GM19463 (cell line): ENCODE measurements around the gene TCEA3.

Source experiments
- ATAC-seq: cut with Tn5 transposase; IDR thresholded peaks from one replicate; pipeline ENCODE4 v1.9.1; 2021; ENCODE audit warnings: mild to moderate bottlenecking, moderate library complexity; ENCODE audit not compliant: unreplicated experiment

The TCEA3 gene

GRCh38 chr1:23448846-23449245 is 24.3 kb upstream of the TCEA3 start:
- ATAC-seq = no peak

GRCh38 chr1:23446661-23447310 is 22.2 kb upstream of the TCEA3 start:
- ATAC-seq = no peak

- ATAC-seq = no peak
Observed at GRCh38 chr1:23444596-23445390, 20.2 kb upstream of the TCEA3 start.

- ATAC-seq = no peak
Observed at GRCh38 chr1:23444104-23444533, 19.6 kb upstream of the TCEA3 start.

- ATAC-seq = no peak
Observed at GRCh38 chr1:23442751-23443150, 18.2 kb upstream of the TCEA3 start.

- ATAC-seq = no peak
Observed at GRCh38 chr1:23441446-23442148, 17.0 kb upstream of the TCEA3 start.

DNA sequence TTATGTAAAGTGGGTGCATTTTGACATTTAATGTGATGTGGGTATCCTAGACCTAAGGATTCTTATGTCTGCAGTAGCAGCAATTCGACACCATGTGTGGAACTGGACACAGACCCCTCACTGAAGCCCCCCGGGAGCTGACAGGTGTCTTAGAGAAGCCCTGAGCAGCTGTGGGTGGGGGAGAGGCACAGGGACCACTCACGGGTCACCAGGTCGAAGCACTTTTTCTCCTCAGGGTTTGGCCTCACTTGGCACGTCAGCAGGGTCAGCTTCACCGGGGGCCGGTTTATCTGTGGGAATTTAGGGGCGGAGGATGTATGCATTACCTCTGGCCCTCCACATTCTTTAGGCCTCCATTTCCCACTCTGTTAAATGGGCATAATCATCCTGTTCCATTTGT is 14.0 kb upstream of the TCEA3 start:
- no peak for ATAC-seq

GRCh38 chr1:23437355-23437664 is 12.8 kb upstream of the TCEA3 start:
- no peak for ATAC-seq

DNA sequence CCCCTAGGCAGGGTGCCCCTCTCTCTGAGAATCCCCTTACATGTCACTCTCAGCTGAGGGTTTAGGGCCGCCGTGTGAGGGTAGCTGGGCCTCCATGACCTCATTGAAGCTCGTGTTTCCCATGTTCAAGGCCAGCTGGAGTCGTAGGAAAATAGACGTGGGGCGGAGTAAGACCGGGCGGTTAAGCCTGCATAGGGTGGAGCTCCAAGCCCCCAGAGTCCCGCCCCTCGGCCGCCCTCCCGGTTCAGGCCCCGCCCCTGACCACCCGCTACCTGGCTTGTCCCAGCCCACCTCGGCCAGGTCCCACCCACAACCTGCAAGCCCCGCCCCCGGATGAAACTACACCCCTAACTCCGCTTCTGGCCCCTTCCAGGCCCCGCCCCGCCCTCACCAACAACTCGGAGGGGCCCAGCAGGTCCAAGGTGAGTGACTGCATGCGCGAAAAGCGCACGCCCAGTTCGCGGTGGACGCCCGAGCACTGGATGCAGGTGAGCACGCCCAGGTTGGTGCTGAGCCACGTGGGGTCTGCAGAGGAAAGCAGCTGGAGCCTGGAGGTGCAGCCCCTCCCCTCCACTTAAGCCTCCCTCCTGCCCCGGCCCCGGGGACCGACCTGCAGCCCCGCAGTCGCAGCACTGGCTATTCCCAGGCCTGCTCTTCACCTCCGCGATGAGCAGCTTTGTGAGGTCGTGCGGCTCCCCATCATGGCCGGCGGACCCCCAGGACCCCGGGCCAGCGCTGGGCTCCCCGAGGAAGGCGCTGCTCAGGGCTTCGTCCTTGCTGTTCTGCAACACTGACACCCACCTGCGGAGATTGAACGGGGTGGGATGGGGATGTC is 12.2 kb upstream of the TCEA3 start:
- ATAC-seq = no peak

GRCh38 chr1:23434260-23434775 is 9.8 kb upstream of the TCEA3 start:
- no peak for ATAC-seq

GRCh38 chr1:23433122-23433521 is 8.6 kb upstream of the TCEA3 start:
- no peak for ATAC-seq

DNA sequence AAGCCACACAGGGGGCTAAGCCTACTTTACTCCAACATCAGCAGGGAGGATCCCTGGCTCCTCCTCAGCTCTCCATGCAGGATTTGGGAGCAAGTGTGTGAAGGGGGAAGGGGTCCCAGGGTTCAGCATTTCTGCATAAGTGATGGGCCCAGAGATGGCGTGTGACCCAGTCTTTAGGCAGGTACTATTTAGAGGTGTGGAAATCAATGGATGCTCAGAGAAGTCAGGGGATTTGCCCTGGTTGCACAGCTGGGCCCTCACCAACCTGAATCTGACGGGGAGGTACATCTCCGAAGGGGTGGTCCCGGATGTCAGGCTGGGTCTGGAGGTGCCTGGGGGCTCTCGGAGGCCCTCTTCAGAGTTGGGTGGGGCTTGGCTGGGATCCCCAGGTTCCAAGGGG is 6.9 kb upstream of the TCEA3 start:
- ATAC-seq = no peak

GRCh38 chr1:23430803-23431202 is 6.3 kb upstream of the TCEA3 start:
- ATAC-seq = no peak

DNA sequence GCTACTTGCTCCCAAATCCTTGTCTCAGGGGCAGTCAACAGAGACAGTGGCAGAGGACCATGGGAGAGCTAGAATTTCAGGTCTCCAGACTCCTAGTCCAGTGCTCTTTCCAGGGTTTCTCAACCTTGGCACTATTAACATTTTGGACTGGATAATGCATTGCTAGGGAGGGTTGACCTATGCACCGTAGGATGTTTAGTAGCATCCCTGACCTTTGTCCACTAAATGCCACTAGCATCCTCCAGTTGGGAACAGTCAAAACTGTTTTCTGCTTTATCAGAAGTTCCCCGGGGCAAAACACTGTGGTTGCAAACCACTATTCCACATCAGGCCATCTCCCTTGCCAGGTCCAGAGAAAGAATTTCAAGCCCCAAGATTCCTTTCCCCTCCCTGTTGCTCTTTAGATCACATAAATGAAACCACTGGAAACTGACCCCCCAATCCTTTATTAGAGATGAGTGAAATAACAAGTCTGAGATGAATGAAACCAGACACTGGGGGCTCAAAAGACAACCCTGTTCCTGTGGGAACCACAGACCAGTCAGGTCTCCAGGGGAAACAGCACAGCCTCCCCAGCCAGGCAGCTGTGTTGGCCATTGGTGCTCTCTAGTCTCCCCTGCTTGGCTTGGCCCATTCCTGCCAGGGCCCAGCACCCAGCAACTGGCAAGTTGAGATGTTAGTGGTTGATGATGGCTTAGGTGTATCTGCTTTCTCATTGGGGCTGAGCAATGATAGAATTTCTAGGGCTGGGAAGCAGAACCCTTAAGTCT is 3.8 kb upstream of the TCEA3 start:
- no peak for ATAC-seq

DNA sequence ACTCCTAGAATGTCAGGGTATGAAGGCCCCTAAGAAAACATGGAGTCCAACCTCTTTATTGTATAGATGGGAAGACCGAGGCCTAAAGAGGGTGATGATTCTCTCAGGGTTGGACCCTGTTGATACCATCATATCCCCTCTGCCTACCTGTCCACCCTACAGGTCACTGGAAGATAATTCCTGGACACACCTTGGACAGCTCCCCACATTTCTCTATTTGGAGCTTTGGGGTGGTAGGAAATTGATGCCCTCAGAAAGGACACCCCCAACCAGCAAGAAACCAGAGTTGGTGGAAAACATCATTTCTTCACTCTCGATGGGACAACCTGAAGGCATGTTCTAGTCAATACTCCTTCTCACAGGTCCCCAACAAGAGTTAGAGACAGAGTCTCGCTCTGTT is 3.0 kb upstream of the TCEA3 start:
- no peak for ATAC-seq

- no peak for ATAC-seq
Observed at GRCh38 chr1:23426828-23427227, 2.3 kb upstream of the TCEA3 start.

GRCh38 chr1:23425193-23425494 is 596 bp upstream of the TCEA3 start:
- no peak for ATAC-seq

- no peak for ATAC-seq
Observed at GRCh38 chr1:23423415-23424292, 894 bp downstream of the TCEA3 start.

- ATAC-seq = no peak
Observed at GRCh38 chr1:23422941-23423340, 1.6 kb downstream of the TCEA3 start.
